ENCODE data around the gene RC3H2.

DNA sequence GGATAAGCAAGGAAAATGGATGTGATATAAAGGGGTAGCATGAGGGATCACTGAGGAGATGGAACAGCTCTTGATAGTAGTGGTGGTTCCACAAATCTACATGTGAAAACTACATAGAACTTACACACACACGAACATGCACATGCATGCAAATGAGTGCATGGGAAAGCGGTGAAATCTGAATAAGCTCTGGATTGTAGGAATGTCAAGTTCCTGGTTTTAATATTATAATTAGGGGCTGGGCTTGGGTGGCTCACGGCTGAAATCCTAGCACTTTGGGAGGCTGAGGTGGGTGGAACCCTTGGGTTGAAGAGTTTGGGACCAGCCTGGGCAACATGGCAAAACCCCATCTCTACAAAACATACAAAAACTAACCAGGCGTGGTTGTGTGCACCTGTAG lies 63.7 kb downstream of the RC3H2 start:
- TF ChIP-seq, protein P1, sequence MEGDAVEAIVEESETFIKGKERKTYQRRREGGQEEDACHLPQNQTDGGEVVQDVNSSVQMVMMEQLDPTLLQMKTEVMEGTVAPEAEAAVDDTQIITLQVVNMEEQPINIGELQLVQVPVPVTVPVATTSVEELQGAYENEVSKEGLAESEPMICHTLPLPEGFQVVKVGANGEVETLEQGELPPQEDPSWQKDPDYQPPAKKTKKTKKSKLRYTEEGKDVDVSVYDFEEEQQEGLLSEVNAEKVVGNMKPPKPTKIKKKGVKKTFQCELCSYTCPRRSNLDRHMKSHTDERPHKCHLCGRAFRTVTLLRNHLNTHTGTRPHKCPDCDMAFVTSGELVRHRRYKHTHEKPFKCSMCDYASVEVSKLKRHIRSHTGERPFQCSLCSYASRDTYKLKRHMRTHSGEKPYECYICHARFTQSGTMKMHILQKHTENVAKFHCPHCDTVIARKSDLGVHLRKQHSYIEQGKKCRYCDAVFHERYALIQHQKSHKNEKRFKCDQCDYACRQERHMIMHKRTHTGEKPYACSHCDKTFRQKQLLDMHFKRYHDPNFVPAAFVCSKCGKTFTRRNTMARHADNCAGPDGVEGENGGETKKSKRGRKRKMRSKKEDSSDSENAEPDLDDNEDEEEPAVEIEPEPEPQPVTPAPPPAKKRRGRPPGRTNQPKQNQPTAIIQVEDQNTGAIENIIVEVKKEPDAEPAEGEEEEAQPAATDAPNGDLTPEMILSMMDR (IDR thresholded peaks at IDR 0.05; ENCODE audit: borderline replicate concordance, extremely low read depth, low read length, poor library complexity, severe bottlenecking), result no peak
- TF ChIP-seq EZH2 (IDR thresholded peaks at IDR 0.05; ENCODE audit: borderline replicate concordance, low read depth, low read length, severe bottlenecking), result no peak

Data from DND-41 (cell line).